HG03457 (cell line): ENCODE data around the gene MUTYH.
"Not testable (repeated sequence)": the region's sequence is repeated elsewhere in the genome, so short reads cannot be mapped to it uniquely, and the experiment has no call there.

Source experiments
- ATAC-seq: cut with Tn5 transposase; IDR thresholded peaks from one replicate; pipeline ENCODE4 v1.9.1; 2021; ENCODE audit warnings: moderate number of reproducible peaks; ENCODE audit not compliant: unreplicated experiment

The MUTYH gene

DNA sequence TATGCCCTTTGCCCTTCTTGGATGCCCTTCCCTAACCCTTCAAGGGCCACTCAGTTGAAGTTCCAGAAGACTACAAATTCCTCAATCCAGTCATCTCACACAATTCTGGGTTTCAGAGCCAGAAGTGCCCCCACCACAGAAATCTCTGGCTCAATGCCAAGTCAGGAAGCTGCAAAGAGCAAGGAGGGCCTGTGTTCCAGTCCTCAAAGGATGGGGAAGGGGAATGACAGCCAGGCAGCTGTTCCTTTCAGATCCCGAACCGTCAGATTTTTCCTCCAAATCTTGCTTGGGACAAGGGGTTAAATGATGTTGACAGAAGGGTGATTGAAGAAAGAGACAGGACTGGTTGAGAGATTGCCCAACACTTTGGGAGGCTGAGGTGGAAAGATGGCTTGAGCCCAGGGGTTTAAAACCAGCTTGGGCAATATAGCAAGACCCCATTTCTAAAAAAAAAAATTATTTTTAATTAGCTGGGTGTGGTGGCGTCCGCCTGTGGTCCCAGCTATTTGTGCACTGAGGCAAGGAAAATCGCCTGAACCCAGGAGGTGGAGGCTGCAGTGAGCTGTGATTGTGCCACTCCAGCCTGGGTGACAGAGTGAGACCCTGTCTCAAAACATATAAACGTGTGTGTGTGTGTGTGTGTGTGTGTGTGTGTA is 14.3 kb downstream of the MUTYH start:
- ATAC-seq = no peak

DNA sequence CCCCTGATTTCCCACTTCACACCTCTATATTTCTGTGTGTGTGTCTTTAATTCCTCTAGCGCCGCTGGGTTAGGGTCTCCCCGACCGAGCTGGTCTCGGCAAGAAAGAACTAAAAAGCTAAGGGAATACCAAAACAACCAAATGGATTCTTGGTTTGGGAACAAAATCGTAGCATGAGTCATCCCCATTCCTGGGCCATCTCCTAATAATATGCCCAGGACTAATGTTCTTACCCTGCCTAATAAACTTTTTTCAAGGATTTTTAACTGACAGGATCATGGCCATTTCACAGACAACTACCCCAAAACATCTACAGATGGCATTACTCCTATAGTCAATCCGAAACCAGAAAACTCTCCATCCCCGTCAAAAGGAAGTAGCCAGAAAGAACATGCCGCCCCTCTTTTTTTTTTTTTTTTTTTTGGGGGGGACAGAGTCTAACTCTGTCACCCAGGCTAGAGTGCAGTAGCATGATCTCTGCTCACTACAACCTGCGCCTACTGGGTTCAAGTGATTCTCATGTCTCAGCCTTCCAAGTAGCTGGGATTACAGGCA is 17.7 kb downstream of the MUTYH start:
- ATAC-seq = no peak

DNA sequence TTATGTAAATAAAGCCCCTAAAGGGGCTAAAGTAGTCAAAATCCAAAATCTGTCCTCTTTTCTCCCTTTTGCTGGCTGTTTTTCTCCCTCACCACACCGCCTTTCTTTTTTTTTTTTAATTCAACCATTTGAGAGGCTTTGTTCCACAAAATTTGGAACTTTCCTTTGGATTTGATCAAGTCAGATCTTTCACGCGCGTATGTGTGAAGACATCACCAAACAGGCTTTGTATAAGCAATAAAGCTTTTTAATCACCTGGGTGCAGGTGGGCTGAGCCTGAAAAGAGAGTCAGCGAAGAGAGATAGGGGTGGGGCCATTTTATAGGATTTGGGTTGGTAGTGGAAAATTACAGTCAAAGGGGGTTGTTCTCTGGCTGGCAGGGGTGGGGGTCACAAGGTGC is 18.8 kb downstream of the MUTYH start:
- ATAC-seq = no peak

DNA sequence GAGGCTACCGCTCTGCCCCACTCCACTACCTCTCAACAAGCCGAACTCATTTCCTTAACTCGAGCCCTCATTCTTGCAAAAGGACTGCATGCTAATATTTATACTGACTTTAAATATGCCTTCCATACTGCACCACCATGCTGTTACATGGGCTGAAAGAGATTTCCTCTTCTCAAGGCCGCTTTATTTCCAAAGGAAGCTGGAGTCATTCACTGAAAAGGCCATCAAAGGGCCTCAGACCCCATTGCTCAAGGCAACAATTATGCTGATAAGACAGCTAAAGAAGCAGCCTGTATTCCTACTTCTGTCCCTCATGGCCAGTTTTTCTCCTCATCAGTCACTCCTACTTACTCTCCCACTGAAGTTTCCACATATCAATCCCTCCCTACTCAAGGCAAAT is 20.5 kb downstream of the MUTYH start:
- ATAC-seq = no peak

DNA sequence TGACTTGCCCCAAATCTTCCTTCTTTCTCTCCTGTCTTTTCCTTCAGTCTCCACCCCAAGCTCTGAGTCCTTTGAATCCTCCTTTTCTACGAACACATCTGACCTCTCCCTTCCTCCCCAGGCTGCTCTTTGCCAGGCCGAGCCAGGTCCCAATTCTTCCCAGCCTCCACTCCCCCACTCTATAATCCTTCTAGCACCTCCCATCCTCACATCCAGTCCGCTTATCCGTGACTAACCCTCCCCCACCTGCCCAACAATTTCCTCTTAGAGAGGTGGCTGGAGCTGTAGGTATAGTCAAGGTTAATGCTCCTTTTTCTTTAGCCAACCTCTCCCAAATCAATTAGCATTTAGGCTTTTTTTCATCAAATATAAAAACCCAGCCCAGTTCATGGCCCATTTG is 23.1 kb downstream of the MUTYH start:
- no peak for ATAC-seq

DNA sequence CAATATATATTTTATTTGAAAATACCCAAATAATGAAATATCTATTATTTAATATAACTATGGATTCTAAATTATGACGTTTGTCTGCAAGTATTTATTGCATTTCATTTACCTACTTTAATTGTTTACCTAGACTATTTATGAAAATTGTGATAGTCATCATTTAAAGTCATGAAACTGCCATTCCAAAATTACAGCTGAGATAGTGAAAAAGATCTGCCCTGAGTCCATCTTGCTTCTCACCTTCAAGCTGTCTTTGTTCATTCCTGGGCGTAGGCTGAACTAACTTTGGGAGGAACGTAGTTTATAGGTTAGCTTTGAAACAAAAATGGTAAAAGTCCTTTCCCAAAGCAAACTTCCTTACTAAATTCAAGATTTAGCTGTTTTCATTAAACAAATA is 26.0 kb downstream of the MUTYH start:
- no peak for ATAC-seq

DNA sequence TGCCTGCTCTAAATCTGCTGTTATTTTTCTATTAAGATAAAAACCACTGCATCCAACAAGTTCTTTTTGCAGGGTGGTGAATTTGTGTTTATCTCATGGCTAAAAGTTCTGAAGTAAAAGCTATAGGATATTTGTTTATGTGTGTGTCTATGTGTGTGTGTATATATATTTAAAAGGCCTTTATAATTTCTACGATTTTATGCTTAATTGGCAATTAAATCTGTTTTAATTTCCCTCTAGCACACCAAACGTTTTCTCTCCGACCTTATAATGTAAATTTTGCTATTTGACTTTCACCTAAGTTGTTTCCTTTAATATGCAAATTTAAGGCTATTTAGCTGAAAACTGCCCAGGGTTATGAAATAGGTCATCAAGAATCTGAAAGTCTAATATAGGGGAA is 33.3 kb downstream of the MUTYH start:
- ATAC-seq = no peak

DNA sequence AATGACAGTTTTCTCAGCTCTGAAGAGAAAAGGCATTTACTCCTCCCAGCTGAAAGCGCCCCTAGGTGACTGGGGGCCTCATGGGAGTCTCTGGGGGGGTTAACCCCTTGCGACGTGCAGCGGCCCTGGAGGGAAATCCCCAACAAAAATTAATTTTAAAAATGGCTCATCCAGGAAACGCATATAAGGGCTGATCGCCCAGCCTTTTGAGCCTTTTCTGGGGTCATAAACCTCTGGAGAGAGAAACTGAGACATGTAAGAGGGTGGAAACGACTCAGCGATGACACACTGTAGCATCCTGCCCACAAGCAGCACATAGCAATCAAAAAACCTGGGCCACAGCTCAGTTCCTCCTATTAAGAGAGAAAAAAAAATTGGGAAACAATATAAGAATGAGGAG is 33.9 kb downstream of the MUTYH start:
- no peak for ATAC-seq

DNA sequence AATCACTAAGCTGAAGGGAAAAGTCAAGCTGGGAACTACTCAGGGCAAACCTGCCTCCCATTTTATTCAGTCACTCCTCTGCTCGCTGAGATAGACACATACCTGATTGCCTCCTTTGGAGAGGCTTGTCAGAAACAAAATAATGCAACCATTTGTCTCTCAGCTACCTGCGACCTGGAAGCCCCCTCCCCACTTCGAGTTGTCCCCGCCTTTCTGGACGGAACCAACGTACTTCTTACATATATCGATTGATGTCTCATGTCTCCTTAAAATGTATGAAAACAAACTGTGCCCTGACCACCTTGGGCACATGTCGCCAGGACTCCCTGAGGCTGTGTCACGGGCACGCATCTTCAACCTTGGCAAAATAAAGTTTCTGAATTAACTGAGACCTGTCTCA is 35.0 kb downstream of the MUTYH start:
- ATAC-seq = no peak

DNA sequence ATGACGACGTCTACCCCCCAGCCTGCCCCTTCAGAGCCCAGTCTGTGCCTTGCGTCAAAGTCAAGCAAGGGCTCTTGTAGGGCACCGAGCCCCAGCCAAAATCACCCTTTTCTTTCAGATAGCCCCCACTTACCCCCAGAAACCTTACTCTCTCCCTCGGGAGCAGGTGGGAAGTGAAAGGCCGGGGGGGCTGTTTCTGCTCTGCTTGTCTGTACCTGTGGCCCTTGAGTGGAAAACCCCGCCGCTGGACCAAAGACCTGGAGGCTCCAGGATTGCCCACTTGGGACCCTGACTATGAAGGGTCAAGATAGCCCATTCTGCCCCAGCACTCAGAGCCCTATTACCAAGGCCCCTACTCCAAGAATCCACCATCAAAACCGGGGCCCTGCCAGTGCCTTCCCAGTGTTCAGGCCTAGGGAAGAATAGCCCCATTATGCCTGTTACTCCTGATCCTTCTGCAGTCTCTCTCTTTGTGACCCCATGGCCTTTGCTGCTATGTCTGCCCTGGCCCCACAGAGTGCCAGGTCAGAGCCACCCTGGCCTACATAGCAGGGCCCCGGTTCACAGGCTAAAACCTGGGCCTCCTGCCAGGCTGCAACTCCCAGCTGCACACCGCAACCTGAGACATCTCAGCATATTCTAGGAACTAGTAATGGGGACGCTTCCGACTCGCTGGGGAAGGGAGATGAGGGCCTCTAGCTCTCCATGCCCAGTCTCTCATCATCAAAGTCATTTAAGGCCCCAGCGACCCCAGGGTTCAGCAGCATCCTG is 35.7 kb downstream of the MUTYH start:
- ATAC-seq = no peak

DNA sequence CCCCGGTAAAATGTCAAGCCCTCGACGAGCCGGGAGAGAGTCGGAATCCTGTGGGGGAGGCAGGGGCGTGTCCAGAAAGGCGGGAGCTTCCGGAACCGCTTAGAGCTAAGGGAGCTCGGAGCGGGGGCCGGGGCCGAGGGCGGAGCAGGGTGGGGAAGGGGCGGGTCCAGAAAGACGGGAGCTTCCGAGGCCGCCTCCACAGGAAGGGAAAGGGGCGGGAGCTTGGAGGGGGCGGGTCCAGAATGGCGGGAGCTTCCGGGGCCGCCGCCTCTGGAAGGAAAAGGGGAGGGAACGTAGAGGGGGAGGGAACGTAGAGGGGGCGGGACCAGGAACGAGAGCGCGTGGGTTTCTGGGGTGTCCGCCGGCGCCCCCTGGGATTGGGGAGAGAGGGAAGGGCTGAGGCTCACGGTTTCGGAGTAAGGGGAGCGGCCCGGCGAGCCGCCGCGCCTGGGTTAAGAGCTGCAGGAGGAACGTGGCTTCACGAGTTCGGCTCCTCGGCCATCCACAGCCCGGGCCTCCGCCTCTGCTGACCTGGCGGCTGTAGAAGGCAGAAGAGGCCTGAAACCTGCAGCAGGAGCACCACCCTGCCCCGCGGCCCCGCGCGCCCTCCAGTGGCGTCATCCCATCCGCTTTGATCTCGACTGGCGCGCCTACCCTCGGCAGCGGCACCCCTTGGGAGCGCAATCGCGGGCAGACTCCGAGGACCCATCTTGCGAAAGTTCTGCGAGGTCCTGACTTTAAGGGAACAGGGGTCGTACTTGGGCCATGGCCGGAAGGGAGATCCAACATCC is 36.5 kb downstream of the MUTYH start:
- ATAC-seq = peak; percentile 60

DNA sequence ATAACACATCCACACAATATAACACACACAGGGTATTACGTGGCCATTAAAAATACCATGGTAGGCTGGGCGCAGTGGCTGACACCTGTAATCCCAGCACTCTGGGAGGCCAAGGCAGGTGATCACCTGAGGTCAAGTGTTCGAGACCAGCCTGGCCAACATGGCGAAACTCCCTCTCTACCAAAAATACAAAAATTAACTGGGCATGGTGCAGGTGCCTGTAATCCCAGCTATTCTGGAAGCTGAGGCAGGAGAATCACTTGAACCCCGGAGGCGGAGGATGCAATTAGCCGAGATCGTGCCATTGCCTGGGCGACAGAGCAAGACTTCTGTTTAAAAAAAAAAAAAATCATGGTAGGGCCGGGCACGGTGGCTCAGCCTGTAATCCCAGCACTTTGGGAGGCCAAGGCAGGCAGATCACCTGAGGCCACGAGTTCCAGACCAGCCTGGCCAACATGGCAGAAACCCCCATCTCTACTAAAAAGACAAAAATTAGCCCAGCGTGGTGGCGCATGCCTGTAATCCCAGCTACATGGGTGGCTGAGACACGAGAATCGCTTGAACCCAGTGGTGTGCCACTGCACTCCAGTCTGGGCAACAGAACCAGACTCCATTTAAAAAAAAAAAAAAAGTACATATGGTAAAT is 37.6 kb downstream of the MUTYH start:
- no peak for ATAC-seq

DNA sequence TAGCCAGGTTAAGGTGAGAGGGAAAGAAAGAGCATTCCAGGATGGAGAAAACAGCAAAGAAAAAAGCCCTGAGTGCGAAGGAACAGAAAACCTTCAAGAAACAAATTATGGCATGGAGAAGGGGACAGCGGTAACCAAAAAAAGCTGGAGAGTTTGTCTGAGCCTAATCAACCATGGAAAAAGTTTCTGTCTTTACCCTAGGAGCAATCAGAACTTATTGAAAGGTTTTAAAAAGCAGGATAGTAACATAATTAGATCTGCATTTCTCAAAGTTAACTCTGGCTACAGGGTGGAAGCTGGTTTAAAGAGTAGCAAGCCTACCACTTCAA is 39.6 kb downstream of the MUTYH start:
- ATAC-seq = no peak

DNA sequence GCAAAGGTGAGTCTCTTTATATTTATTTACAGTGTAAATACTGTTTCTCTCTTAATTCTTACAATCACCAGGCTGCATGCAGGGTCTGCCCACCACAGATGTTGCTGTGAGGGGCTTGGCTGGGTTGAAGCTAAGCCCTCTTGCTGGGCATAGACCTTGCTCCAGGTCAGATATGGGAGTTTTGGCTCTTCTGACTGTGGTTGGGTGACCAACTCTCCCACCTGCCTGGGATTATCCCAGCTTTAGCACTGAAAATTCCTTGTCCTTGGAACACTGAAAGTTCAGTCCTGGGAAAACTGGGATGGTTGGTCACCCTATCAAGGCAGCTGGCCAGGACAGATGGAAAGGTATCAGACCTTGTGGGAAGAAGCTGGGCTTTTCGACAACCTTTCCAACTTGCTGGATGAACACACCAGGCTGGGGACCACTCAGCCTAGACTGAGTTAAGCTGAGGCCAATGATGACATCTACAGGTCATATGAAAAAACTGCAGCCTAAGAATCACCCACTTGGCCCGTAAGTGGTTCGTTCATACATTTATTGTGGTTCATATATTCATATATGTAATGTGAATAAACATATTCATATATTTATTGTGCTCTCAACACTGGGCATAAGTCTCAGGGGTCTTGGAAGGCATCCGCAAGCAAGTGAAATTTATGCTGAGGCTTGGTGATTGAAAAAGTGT is 40.1 kb downstream of the MUTYH start:
- no peak for ATAC-seq

DNA sequence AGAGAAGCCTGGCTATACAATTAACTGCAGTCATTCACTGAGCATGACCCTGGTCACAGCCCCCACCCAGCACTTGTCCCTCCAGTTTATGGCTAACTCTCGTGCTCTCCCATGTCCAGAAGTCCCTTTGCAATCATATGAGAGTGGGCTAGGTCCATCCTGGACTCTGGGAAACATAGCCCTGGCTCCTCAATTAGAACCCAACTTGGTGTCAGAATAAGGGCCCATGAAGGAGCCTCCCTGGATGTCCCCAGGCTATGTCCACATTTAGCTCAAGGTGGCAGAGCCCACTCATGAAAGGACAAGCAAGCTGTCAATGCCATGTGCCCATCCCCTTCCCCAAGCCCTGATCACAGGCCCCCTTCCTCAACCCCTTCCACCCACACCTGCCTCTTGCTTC is 40.9 kb downstream of the MUTYH start:
- no peak for ATAC-seq

DNA sequence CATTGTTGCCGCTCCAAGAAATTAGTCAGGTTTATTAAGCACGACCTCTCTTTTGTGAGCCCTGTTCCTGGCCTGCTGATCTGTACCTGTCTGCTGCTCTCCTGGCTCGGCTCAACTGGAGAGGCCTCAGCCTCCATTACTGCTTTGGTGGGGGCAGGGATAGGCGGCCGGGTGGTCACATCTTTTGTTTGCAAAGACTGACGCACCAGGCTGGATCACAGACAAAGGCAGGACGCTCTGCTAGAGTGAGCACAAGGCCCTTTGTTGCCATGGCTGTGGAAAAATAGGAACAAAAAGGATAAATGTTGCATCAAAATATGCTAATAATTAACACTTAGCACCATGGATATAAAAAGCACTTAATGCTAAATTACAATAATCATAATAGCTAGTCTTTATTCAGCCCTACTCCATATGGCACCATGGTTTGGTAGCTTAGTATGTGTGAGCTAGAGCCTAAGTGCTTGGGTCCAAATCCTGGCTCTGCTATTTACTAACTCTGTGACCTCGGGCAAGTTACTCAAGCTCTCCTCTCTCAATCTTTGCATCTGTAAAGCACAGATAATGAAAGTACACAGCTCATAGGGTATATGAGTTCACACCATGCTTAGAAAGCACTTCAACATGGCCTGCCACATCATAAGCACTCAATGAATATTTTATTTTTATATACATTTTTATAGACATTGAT is 42.4 kb downstream of the MUTYH start:
- no peak for ATAC-seq

DNA sequence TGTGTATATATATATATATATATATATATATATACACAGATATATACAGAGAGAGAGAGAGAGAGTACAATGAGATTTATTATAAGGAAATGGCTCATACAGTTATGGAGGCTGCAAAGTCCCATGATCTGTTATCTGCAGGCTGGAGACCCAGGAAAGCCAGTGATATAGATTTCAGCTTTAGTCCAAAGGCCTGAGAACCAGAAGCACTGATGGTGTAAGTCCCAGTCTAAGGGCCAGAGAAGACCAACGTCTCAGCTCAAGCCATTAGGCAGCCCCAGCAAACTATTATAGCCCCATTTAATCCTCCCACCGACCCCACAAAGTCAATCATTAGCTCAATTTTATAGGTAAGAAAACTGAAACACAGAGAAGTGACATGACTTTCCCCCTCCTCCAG is 48.5 kb downstream of the MUTYH start:
- no peak for ATAC-seq

DNA sequence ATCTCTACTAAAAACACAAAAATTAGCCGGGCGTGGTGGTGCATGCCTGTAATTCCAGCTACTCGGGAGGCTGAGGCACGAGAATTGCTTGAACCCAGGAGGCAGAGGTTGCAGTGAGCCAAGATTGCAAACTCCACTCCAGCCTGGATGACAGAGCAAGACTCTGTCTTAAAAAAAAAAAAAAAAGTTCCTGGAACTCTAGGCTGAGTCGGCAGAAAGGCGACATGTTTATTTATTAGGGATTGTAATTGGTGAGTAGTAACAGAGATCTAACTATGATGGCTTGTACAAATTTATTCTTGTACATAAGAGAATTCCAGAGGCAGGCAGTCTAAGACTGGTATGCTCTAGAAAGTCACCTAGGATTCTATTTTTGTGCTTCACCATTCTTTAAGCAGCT is 49.2 kb downstream of the MUTYH start:
- not testable (repeated sequence) for ATAC-seq

DNA sequence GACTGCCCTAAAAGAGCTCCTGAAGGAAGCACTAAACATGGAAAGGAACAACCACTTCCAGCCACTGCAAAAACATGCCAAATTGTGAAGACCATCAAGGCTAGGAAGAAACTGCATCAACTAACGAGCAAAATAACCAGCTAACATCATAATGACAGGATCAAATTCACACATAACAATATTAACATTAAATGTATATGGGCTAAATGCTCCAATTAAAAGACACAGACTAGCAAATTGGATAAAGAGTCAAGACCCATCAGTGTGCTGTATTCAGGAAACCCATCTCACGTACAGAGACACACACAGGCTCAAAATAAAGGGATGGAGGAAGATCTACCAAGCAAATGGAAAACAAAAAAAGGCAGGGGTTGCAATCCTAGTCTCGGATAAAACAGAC is 53.7 kb downstream of the MUTYH start:
- not testable (repeated sequence) for ATAC-seq

DNA sequence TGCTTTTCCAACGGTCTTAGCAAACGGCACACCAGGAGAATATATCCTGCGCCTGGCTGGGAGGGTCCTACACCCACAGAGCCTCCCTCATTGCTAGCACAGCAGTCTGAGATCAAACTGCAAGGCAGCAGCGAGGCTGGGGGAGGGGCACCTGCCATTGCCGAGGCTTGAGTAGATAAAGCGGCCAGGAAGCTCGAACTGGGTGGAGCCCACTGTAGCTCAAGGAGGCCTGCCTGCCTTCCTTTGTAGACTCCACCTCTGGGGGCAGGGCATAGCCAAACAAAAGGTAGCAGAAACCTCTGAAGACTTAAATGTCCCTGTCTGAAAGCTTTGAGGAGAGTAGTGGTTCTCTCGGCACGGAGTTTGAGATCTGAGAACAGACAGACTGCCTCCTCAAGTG is 55.4 kb downstream of the MUTYH start:
- ATAC-seq = not testable (repeated sequence)
